ENCODE results near the gene STX1B. TPM values are rescaled to one million over a fixed set of nuclear protein-coding genes. Genes with fewer than 3 reads are reported as not detected.

STX1B gene
- total RNA-seq: 0.33 and 0.48 TPM in 2 replicates

DNA sequence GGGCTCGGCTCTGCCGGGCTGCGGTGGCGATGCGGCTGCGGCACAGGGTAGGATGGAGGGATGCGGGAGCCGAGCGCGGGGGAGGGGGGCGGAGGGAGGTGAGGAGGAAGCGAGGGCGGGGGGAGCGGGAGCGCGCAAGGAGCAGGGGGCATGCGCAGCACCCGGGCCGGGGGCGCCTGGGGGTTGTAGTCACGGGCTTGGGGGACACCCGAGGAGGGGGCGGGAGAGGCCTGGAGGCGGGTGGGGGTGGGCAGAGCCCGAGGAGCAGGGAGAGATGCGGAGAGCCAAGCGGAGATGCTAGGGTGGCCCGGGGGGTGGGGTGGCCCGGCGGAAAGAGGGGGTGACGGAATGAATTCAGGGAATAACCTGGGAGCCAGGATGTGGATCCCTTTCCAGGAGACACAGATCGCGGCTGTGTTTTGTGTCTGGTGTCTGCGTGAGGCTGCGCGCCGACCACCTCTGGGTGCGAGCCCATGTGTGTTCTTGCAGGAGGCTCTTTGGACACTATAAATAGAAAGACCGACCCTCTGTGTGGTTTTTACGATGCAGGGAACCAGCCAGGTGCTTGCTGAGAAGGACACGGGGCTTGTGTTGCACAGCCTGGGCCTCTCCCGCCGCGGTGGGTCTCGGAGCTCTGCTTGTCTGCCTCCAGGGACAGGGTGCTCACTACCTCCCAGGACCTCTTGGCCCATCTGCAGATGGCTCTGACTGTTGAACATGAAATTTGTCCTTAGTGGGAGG lies at the start of gene STX1B:
Gene STX1B (minus strand): TSS at position 54 of the 741 bp plus-strand sequence. CDS start 242 bp downstream, outside the sequence.

DNA sequence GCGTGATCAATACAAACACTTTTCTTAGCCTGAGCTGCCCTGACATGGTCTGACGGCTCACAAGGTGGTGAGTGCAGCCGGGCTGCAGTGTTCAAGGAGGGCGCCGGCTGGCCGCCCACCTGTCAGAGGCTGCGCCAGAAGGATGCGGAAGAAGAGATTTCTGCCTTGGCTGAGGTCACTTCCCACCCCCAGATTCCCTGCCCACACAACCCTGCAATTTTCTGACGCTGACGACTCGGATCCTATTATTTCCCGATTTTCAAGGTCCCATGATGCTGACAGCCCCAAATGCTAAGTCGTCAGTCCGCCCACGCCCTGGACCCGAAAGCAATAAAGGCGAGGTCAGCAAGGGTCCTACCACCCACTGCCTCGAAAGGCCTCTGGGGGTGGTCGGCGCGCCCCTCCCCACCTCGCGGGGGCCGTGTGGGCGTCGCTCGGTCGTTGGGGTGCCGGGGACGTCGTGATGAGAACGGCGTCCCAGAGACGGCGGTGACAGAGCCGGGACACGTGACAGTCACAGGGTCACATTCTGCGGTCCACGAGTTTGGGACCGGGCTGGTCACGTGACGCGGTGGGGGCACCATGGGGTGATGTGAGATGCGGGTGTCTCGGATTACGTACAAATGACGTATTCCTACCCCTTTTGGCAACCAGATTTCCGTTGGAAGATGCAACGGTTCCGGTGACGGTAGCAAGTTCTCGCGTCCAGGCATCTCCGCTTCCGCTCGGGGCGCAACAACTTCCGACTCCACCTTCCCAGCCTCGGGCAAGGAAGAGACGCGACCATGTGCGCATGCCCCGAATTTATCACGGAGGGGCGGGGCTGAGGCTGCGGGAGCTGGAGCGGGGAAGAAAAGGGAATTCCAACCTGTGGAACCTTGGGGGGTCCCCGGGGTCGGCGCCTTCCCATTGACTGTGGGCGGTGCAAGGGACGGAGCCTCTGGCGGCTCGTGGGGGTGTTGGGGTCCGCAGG lies 22.6 kb upstream of the STX1B start, which contains the start of gene STX4:
Gene STX4 (plus strand): TSS at position 823 of the 973 bp plus-strand sequence. CDS start 248 bp downstream, outside the sequence.

DNA sequence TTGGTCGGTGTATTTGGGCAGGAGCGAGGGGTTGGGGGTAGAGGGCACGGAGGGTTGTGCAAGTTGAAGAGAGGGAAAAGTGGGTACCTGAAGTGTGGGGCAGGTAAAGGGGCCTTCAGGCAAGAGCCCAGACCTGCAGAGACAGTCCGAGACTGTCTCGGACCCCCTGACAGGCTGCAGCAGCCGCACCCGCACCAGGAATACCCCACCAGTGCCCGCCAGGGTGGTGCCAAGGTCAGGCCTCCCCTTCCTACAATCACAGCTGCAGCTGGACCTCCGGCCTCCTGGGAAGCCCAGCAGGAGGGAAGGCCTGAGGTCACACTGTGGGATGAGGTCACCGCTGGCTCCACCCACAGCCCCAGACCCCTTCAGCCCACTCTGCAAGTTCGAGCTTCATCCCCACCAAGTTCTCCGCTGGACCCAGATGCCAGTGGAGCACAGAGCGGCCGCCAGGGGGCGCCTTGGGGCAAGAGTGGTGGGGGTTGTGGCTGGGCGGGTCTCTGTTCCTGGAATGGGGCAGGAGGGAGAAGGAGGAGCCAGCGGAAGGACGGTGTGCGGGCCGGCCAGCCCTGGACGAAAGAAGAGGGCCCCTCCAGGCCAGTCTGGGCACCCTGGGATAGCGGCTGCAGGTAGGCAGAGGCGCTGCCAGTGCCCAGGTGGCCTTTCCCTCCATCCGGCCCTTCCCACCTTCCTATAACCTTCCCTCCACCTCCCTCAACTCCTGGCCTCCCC lies 25.6 kb downstream of the STX1B start, which contains the start of gene HSD3B7:
Gene HSD3B7 (plus strand): TSS at position 539 of the 732 bp plus-strand sequence. CDS start 452 bp downstream, outside the sequence.

DNA sequence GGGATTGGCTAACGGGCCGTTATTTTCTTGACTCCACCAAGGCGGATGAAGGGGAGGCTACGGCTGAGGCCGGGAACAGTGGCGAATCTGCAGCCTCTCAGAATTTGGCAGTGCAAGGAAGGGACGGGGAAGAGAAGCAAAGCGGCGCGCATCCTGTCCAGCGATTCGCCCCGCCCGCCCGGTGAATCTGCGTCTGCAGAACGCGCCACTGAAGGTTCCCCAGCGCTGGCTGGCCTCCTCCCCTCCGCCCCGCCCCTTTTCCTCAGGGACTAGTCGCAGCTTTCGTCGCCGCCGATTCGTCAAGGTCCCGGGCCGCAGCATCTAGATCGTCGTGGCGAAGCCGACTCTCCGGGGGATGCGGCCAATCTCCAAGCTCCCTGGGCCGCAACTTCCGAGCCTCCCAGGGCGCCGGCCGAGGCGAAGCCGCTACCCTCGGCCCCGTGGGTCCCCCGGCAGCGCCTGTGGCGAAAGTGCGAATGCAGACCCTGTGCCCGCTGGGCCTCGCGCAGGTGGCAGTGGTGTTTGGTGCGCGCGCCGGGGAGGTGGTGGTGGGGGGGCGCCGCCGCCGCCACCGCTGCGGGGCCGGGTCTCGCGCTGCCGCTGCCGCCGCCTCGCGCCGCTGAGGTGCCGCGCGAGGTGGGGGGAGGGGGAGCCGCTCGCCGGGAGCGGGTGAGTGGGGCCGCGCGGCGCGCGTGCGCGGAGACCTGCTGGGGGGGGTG lies 52.8 kb downstream of the STX1B start, which contains the start of gene SETD1A:
Gene SETD1A (plus strand): TSS at position 299 of the 719 bp plus-strand sequence. CDS start 978 bp downstream, outside the sequence.

DNA sequence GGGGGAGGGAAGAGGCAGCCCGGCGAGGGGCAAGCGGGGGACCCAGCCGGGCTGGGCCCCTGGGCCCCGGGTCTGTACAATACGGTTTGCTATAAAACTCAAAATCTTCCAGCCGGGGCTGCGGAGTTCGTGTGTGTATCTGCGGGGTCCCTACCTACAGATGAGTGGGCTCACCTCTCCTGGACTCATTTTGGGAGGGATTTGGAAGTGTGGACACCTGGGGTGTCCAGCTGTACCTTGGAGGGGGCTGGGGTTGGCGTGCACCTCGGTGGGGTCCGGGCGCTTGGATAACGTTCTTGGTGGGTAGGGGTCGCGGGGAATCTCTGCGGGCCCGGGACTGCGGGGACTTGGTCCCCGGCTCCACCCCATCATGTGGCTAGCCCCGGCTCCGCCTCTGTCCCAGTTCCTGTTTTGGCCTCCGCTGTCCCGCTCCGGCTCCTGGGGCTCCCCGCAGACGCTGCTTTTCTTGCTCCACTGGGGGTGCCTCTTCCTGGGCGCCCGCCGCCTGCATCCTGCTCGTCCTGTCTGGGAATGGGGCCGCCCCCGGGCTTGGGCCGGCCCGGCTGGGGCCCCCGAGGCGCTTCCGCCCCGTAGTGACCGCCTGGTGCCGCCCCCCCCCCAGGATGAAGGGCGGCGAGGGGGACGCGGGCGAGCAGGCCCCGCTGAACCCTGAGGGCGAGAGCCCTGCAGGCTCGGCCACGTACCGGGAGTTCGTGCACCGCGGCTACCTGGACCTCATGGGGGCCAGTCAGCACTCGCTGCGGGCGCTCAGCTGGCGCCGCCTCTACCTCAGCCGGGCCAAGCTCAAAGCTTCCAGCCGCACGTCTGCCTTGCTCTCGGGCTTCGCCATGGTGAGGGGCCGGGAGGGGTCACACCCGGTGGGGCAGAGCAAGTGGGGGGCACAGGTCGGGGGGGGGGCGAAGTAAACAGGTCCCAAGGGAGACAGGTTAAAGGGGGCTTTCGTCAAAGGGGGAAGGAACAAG lies 61.5 kb downstream of the STX1B start, which contains the start of gene ORAI3:
Gene ORAI3 (plus strand): TSS at position 402 of the 983 bp plus-strand sequence. CDS start 222 bp downstream, at position 624.

Small RNAs within 50 kb of the gene (small RNA-seq; reads per million reads assigned to genes)
- not detected for gene AC135048.1

Other genes with a start within 250 kb of the STX1B start
- gene CFAP119, start 248.6 kb downstream of the STX1B start, total RNA-seq: 2.0 and 3.5 TPM in 2 replicates
- gene RNF40, start 248.3 kb downstream of the STX1B start, total RNA-seq: 89.9 and 94.1 TPM in 2 replicates
- 13.9 and 18.3 TPM in 2 replicates for gene ZNF629, start 223.4 kb downstream of the STX1B start, total RNA-seq
- 25.7 and 31.0 TPM in 2 replicates for gene BCL7C, start 116.6 kb downstream of the STX1B start, total RNA-seq
- 0.19 and 0.65 TPM in 2 replicates for gene CTF1, start 114.0 kb downstream of the STX1B start, total RNA-seq
- 33.7 and 42.1 TPM in 2 replicates for gene FBXL19, start 87.1 kb downstream of the STX1B start, total RNA-seq
- 24.2 and 26.8 TPM in 2 replicates for gene ORAI3, start 61.6 kb downstream of the STX1B start, total RNA-seq
- 5.1 and 16.0 TPM in 2 replicates for gene SETD1A, start 52.9 kb downstream of the STX1B start, total RNA-seq
- gene HSD3B7, start 25.4 kb downstream of the STX1B start, total RNA-seq: 15.6 and 22.2 TPM in 2 replicates
- 22.5 and 25.1 TPM in 2 replicates for gene STX4, start 22.9 kb upstream of the STX1B start, total RNA-seq
- gene ZNF668, start 63.6 kb upstream of the STX1B start, total RNA-seq: 12.4 and 16.0 TPM in 2 replicates
- 20.8 and 23.5 TPM in 2 replicates for gene ZNF646, start 63.8 kb upstream of the STX1B start, total RNA-seq
- 1.3 and 2.3 TPM in 2 replicates for gene PRSS53, start 78.3 kb upstream of the STX1B start, total RNA-seq
- gene VKORC1, start 84.2 kb upstream of the STX1B start, total RNA-seq: 60.6 and 96.4 TPM in 2 replicates
- gene BCKDK, start 97.7 kb upstream of the STX1B start, total RNA-seq: 45.9 and 56.5 TPM in 2 replicates
- gene KAT8, start 107.0 kb upstream of the STX1B start, total RNA-seq: 36.1 and 40.2 TPM in 2 replicates
- not detected in 2 replicates for gene PRSS8, start 125.1 kb upstream of the STX1B start, total RNA-seq
- 0.10 and 0.65 TPM in 2 replicates for gene PRSS36, start 139.4 kb upstream of the STX1B start, total RNA-seq
- 45.4 and 58.8 TPM in 2 replicates for gene FUS, start 169.5 kb upstream of the STX1B start, total RNA-seq
- gene PYCARD, start 192.1 kb upstream of the STX1B start, total RNA-seq: 33.2 and 53.9 TPM in 2 replicates
- gene TRIM72, start 203.5 kb upstream of the STX1B start, total RNA-seq: under 0.01 TPM in 1 of 2 replicates, not detected in the other
- not detected in 2 replicates for gene PYDC1, start 206.5 kb upstream of the STX1B start, total RNA-seq
- gene ITGAM, start 249.3 kb upstream of the STX1B start, total RNA-seq: not detected in 2 replicates